SK-N-SH treated with all-trans-retinoic acid at 6 μM for 48 hours (cell line): Measurements from ENCODE around the gene NOP10.

Source experiments
- ATAC-seq: fragments of 200-7000 bp; cut with Tn5 transposase; 3 replicates; pipeline ENCODE4 v1.9.1; 2020; ENCODE audit warnings: mild to moderate bottlenecking, moderate library complexity
- ARNTL ChIP-seq: fragments of 450-650 bp; formaldehyde crosslinking; IDR thresholded peaks from 2 replicates; pipeline ENCODE4 v1.5.0; 2020; ENCODE audit warnings: low read depth, mild to moderate bottlenecking, moderate library complexity, borderline replicate concordance
- BACH2 ChIP-seq: fragments of 250-450 bp; sonication (Bioruptor Pico); IDR thresholded peaks from 2 replicates; pipeline ENCODE4 v1.9.0; 2021; ENCODE audit warnings: mild to moderate bottlenecking, borderline replicate concordance
- CREB5 ChIP-seq: fragments of 250-450 bp; sonication (Bioruptor Pico); IDR thresholded peaks from 2 replicates; pipeline ENCODE4 v1.5.1; 2020; ENCODE audit warnings: low read depth, mild to moderate bottlenecking, moderate library complexity
- CSRNP3 ChIP-seq: fragments of 250-450 bp; sonication (Bioruptor Pico); IDR thresholded peaks from 2 replicates; pipeline ENCODE4 v1.5.1; 2021; ENCODE audit warnings: mild to moderate bottlenecking, moderate library complexity
- GLIS3 ChIP-seq: fragments of 250-450 bp; sonication (Bioruptor Pico); IDR thresholded peaks from 2 replicates; pipeline ENCODE4 v1.5.0; 2020; ENCODE audit warnings: mild to moderate bottlenecking, moderate library complexity
- ISL1 ChIP-seq: fragments of 250-450 bp; sonication (Bioruptor Pico); IDR thresholded peaks from 2 replicates; pipeline ENCODE4 v2.1.2; 2022; ENCODE audit warnings: mild to moderate bottlenecking, moderate library complexity
- OSR1 ChIP-seq: fragments of 250-450 bp; sonication (Bioruptor Pico); IDR thresholded peaks from 2 replicates; pipeline ENCODE4 v1.8.0; 2022; ENCODE audit warnings: moderate library complexity, mild to moderate bottlenecking, inconsistent platforms
- PATZ1 ChIP-seq: fragments of 250-450 bp; sonication (Bioruptor Pico); IDR thresholded peaks from 2 replicates; pipeline ENCODE4 v1.8.0; 2020; ENCODE audit warnings: mild to moderate bottlenecking, moderate library complexity, borderline replicate concordance
- PPARA ChIP-seq: fragments of 250-450 bp; sonication (Bioruptor Pico); IDR thresholded peaks from 2 replicates; pipeline ENCODE4 v1.5.0; 2020; ENCODE audit warnings: mild to moderate bottlenecking, borderline replicate concordance
- RARB ChIP-seq: fragments of 250-450 bp; sonication (Bioruptor Pico); IDR thresholded peaks from 2 replicates; pipeline ENCODE4 v1.8.0; 2021; ENCODE audit warnings: mild to moderate bottlenecking, moderate library complexity
- TCF4 ChIP-seq: fragments of 250-450 bp; sonication (Bioruptor Pico); IDR thresholded peaks from 2 replicates; pipeline ENCODE4 v1.8.0; 2021; ENCODE audit warnings: mild to moderate bottlenecking, moderate library complexity, borderline replicate concordance
- TOX ChIP-seq: fragments of 250-450 bp; sonication (Bioruptor Pico); IDR thresholded peaks from 2 replicates; pipeline ENCODE4 v1.8.0; 2021; ENCODE audit warnings: mild to moderate bottlenecking, moderate library complexity, borderline replicate concordance
- TSHZ2 ChIP-seq: fragments of 250-450 bp; sonication (Bioruptor Pico); IDR thresholded peaks from 2 replicates; pipeline ENCODE4 v1.5.0; 2020; ENCODE audit warnings: mild to moderate bottlenecking, moderate library complexity
- ZC3H10 ChIP-seq: fragments of 250-450 bp; sonication (Bioruptor Pico); IDR thresholded peaks from 2 replicates; pipeline ENCODE4 v1.5.1; 2021; ENCODE audit warnings: mild to moderate bottlenecking, moderate library complexity
- ZFP3 ChIP-seq: fragments of 250-450 bp; sonication (Bioruptor Pico); IDR thresholded peaks from 2 replicates; pipeline ENCODE4 v1.5.0; 2020; ENCODE audit warnings: mild to moderate bottlenecking, moderate library complexity
- ZFP30 ChIP-seq: fragments of 450-650 bp; formaldehyde crosslinking; IDR thresholded peaks from 2 replicates; pipeline ENCODE4 v1.5.0; 2022; ENCODE audit warnings: mild to moderate bottlenecking, moderate library complexity
- ZNF565 ChIP-seq: fragments of 450-650 bp; formaldehyde crosslinking; conservative IDR thresholded peaks from 2 replicates; pipeline ENCODE4 v1.5.0; 2020; ENCODE audit warnings: low read depth, mild to moderate bottlenecking, moderate library complexity
- ZNF70 ChIP-seq: fragments of 450-650 bp; formaldehyde crosslinking; IDR thresholded peaks from 2 replicates; pipeline ENCODE4 v1.5.0; 2020; ENCODE audit warnings: mild to moderate bottlenecking, moderate library complexity
- ZNF8 ChIP-seq: fragments of 450-650 bp; formaldehyde crosslinking; IDR thresholded peaks from 2 replicates; pipeline ENCODE4 v1.5.0; 2020; ENCODE audit warnings: mild to moderate bottlenecking, moderate library complexity

NOP10 gene

GRCh38 chr15:34324933-34325332 lies 18.0 kb downstream of the NOP10 start:
- no peak for ATAC-seq

GRCh38 chr15:34323217-34323616 lies 19.7 kb downstream of the NOP10 start:
- ATAC-seq = no peak
- TF ChIP-seq TSHZ2 = no peak
- TF ChIP-seq OSR1 (CRISPR knock-in tag) = no peak
- TF ChIP-seq ZC3H10 = no peak
- TF ChIP-seq CREB5 (CRISPR knock-in tag) = no peak
- TF ChIP-seq PATZ1 = no peak
- no peak for TF ChIP-seq ARNTL (CRISPR knock-in tag)
- no peak for TF ChIP-seq ZNF565
- no peak for TF ChIP-seq PPARA (CRISPR knock-in tag)
- TF ChIP-seq BACH2 (CRISPR knock-in tag) = no peak
- TF ChIP-seq ISL1 = no peak
- no peak for TF ChIP-seq ZNF8 (CRISPR knock-in tag)

More at GRCh38 chr15:34324933-34325332, 18.0 kb downstream of the NOP10 start:
- TF ChIP-seq ARNTL (CRISPR knock-in tag) = no peak
- TF ChIP-seq BACH2 (CRISPR knock-in tag) = no peak
- no peak for TF ChIP-seq CSRNP3 (CRISPR knock-in tag)
- no peak for TF ChIP-seq CREB5 (CRISPR knock-in tag)
- no peak for TF ChIP-seq ZNF565
- TF ChIP-seq TOX = no peak
- TF ChIP-seq PPARA (CRISPR knock-in tag) = no peak
- no peak for TF ChIP-seq GLIS3 (CRISPR knock-in tag)

- no peak for ATAC-seq
- TF ChIP-seq RARB (CRISPR knock-in tag) (no peak), ZNF8 (CRISPR knock-in tag) (no peak), PPARA (CRISPR knock-in tag) (no peak), PATZ1 (no peak), ZNF70 (CRISPR knock-in tag) (no peak), TCF4 (CRISPR knock-in tag) (no peak), ZFP30 (no peak), ZNF565 (no peak), ZFP3 (CRISPR knock-in tag) (no peak), BACH2 (CRISPR knock-in tag) (no peak), CREB5 (CRISPR knock-in tag) (no peak), ARNTL (CRISPR knock-in tag) (no peak), ISL1 (no peak), CSRNP3 (CRISPR knock-in tag) (no peak)
These were observed 24.5 kb downstream of the NOP10 start for GRCh38 chr15:34318277-34319079.
